ENCODE results near the gene LAMA5.

GRCh38 chr20:62401331-62401779 lies 34.2 kb upstream of the LAMA5 start:
- TF ChIP-seq CTCF (IDR thresholded peaks at IDR 0.05; ENCODE audit: borderline replicate concordance, extremely low read depth, low read length, poor library complexity, severe bottlenecking), result no peak
- no peak for TF ChIP-seq EZH2 (IDR thresholded peaks at IDR 0.05; ENCODE audit: borderline replicate concordance, low read depth, low read length, severe bottlenecking)
